ENCODE data around the gene ARHGAP11A. TPM values are rescaled to one million over a fixed set of nuclear protein-coding genes. Genes with fewer than 3 reads are reported as not detected.

Gene ARHGAP11A
- total RNA-seq, 1 donor = 2.4 TPM

DNA sequence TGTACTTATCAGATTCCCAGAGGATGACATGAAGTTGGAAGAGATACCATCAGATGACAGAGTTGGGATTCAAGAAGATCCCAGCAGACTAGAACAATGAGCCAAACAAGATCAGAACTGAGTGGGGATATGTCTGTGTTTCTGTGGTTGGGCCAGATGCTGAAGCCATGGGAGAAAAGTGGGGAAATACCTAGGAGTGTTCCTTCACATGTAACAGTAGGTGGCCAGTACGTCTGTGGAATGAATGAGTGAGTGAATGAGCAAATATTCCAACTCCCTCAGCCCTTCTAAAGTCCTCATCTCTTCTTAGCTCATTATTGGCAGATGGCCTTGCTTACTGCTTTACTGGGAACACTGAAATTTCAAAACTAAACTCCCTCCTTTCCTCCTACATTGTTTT, 70.3 kb downstream of the ARHGAP11A start:
- DNase-seq (ENCODE audit: low read depth in 2 of 3, low spot score in 2 of 3) = no peak

DNA sequence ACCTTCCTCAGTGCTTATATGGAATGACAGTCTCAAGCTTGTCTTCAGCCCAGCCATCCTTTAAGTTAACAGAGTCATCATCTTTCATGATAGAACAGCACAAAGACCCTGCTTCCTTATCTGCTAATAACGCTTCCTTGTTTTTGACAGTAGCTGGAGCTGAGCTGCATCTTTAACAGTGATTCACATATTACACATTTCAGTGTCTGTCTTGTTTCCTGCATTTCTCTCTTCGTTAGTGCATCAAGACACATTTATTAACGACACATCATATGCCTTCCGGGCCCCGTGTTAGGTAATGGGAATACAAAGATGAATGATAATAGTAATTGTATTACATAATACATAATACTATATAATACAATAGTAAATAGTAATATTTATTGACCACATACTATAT, 72.3 kb downstream of the ARHGAP11A start:
- DNase-seq (ENCODE audit: low read depth in 2 of 3, low spot score in 2 of 3) = no peak

DNA sequence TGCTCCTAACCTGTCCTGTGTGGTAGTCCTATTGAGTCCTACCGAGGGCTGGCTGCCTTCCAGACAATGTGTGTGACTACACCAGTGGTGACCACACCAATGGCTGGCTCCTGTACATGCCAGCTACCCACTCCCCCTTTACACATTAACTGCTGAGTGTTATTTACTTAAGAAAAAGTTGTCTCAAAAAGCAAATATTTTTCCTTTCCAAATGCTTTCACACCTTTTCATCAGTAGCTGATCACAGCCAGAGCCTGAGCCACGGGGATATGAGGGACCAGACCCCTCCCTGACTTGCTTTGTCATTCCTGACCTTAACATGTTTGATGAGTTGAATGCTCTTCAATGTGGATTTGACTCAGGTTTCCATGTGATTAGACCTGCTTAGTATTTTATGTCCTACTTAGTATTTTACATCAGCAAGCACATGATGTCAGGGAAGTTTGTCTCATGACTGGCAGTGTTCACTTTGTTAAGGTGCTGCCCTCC, 72.9 kb downstream of the ARHGAP11A start:
- DNase-seq (ENCODE audit: low read depth in 2 of 3, low spot score in 2 of 3) = no peak

Small RNAs within 50 kb of the gene (small RNA-seq; reads per million reads assigned to genes)
- gene RN7SL286P = not detected

Other genes with a start within 250 kb of the ARHGAP11A start
- gene GOLGA8K, start 212.2 kb upstream of the ARHGAP11A start, total RNA-seq = 1.9 TPM
- gene GOLGA8O, start 159.9 kb upstream of the ARHGAP11A start, total RNA-seq = 0.54 TPM
- 34.7 TPM for gene GOLGA8N, start 22.0 kb upstream of the ARHGAP11A start, total RNA-seq
- 0.27 TPM for gene SCG5, start 26.2 kb downstream of the ARHGAP11A start, total RNA-seq
- under 0.01 TPM for gene GREM1, start 102.5 kb downstream of the ARHGAP11A start, total RNA-seq